B cell (primary cell): ENCODE data around the gene ZNF660. TPM values are rescaled to one million over a fixed set of nuclear protein-coding genes. Genes with fewer than 3 reads are reported as not detected.
"Not testable (repeated sequence)": the region's sequence is repeated elsewhere in the genome, so short reads cannot be mapped to it uniquely, and the experiment has no call there.

ENCODE experiments used
- ATAC-seq: fragments of 200-7000 bp; cut with Tn5 transposase; one replicate; pipeline ENCODE4 v1.10.0; 2021; ENCODE audit warnings: low read depth, mild to moderate bottlenecking, moderate number of reproducible peaks, moderate library complexity
- CTCF ChIA-PET: fragments of 350-600 bp; sonication (Branson Sonifier 250); formaldehyde crosslinking; loops from one replicate; lab custom pipeline; 2021; ENCODE audit warnings: antibody characterized with exemption, inconsistent platforms; lab: Charles Lee
- POLR2A ChIA-PET: fragments of 350-600 bp; sonication (Branson Sonifier 250); formaldehyde crosslinking; loops from one replicate; lab custom pipeline; 2021; ENCODE audit warnings: antibody characterized with exemption; lab: Charles Lee
- DNase-seq: peaks from one replicate; pipeline ENCODE4 v3.0.0; 2013
- H2AFZ ChIP-seq: 2 replicates; pipeline ENCODE4 v1.6.1; 2012; ENCODE audit warnings: mild to moderate bottlenecking, low read depth, low read length; ENCODE audit not compliant: insufficient read depth, poor library complexity, severe bottlenecking
- H3K27ac ChIP-seq, 2 donors: 1 replicate in 1 of 2; 2 replicates in 1 of 2; pipeline ENCODE4 v1.5.1; 2012 to 2013; ENCODE audit warnings: low read length in 2 of 2, mild to moderate bottlenecking in 2 of 2, moderate library complexity in 1 of 2
- H3K27me3 ChIP-seq, 4 experiments: fragments of 200-600 bp in 1 of 4; sonication (generic) in 1 of 4; replicated peaks in 1 of 4; 1 replicate in 2 of 4; 2 replicates in 2 of 4; pipeline versions ENCODE4 v1.6.1 to v1.7.0; 2013 to 2016; ENCODE audit warnings: low read length in 3 of 4, mild to moderate bottlenecking in 2 of 4, mixed read lengths in 1 of 4, moderate library complexity in 1 of 4; ENCODE audit not compliant: insufficient read depth in 4 of 4, control insufficient read depth in 3 of 4; ENCODE audit errors: control extremely low read depth in 1 of 4
- H3K36me3 ChIP-seq, 2 experiments: replicated peaks in 1 of 2; 1 replicate in 1 of 2; 2 replicates in 1 of 2; pipeline versions ENCODE4 v1.6.1 to v1.7.1; 2013; ENCODE audit warnings: low read length in 1 of 2; ENCODE audit not compliant: insufficient read depth in 2 of 2, control insufficient read depth in 1 of 2; ENCODE audit errors: control extremely low read depth in 1 of 2, extremely low read depth in 1 of 2
- H3K4me1 ChIP-seq, 2 donors: fragments of 200-600 bp in 1 of 2; sonication (generic) in 1 of 2; 1 replicate in 1 of 2; 2 replicates in 1 of 2; pipeline versions ENCODE4 v1.5.1 to v1.6.1; 2013 to 2017; ENCODE audit warnings: low read length in 2 of 2; ENCODE audit not compliant: control insufficient read depth in 2 of 2, insufficient read depth in 2 of 2
- H3K4me2 ChIP-seq: replicated peaks from 2 replicates; pipeline ENCODE3; 2012; ENCODE audit warnings: mild to moderate bottlenecking, low read depth, low read length; ENCODE audit not compliant: poor library complexity, severe bottlenecking
- H3K4me3 ChIP-seq, 5 experiments: fragments of 200-600 bp in 1 of 5; sonication (generic) in 1 of 5; 1 replicate in 3 of 5; 2 replicates in 2 of 5; pipeline versions ENCODE4 v1.5.1 to v1.7.0; 2011 to 2016; ENCODE audit warnings: low read length in 4 of 5, mild to moderate bottlenecking in 4 of 5, low read depth in 2 of 5, control low read depth in 1 of 5, moderate library complexity in 1 of 5; ENCODE audit not compliant: insufficient read depth in 1 of 5; ENCODE audit errors: control extremely low read depth in 1 of 5, extremely low read depth in 1 of 5
- H3K79me2 ChIP-seq: fragments of 200-600 bp; sonication (generic); one replicate; pipeline ENCODE4 v1.6.0; 2016; ENCODE audit warnings: low read length; ENCODE audit not compliant: control insufficient read depth, insufficient read depth
- H3K9ac ChIP-seq: fragments of 200-600 bp; sonication (generic); 2 replicates; pipeline ENCODE4 v1.6.1; 2017; ENCODE audit warnings: mild to moderate bottlenecking, low read length, moderate library complexity
- H3K9me3 ChIP-seq, 3 donors: one replicate each; pipeline versions ENCODE4 v1.6.1 to v1.7.1; 2013; ENCODE audit warnings: low read length in 2 of 3; ENCODE audit not compliant: control insufficient read depth in 2 of 3, insufficient read depth in 1 of 3; ENCODE audit errors: control extremely low read depth in 1 of 3
- H4K20me1 ChIP-seq: 2 replicates; pipeline ENCODE4 v1.6.0; 2012; ENCODE audit warnings: mild to moderate bottlenecking, low read length; ENCODE audit not compliant: insufficient read depth, control insufficient read depth, poor library complexity, severe bottlenecking
- H3K27ac Mint-ChIP-seq: one replicate; pipeline ENCODE4 v1.8.0; 2021; ENCODE audit warnings: mixed read lengths
- H3K27me3 Mint-ChIP-seq: one replicate; pipeline ENCODE4 v1.8.0; 2021; ENCODE audit warnings: mixed read lengths
- H3K4me1 Mint-ChIP-seq: one replicate; pipeline ENCODE4 v1.8.0; 2021; ENCODE audit warnings: mixed read lengths
- H3K4me3 Mint-ChIP-seq: one replicate; pipeline ENCODE4 v1.8.0; 2021; ENCODE audit warnings: mixed read lengths
- H3K9me3 Mint-ChIP-seq: one replicate; pipeline ENCODE4 v1.8.0; 2022; ENCODE audit warnings: mixed read lengths; ENCODE audit not compliant: insufficient read depth
- CTCF ChIP-seq: fragments of 200-600 bp; IDR thresholded peaks from one replicate; pipeline ENCODE4 v1.8.0; 2022; ENCODE audit warnings: antibody characterized with exemption, mild to moderate bottlenecking
- EZH2 ChIP-seq: IDR thresholded peaks from 2 replicates; pipeline ENCODE4 v1.6.1; 2012; ENCODE audit warnings: borderline replicate concordance, low read depth, mild to moderate bottlenecking, moderate library complexity, low read length; ENCODE audit not compliant: insufficient read depth, poor library complexity, severe bottlenecking
- WGBS: methylation state at CpG from one replicate; pipeline ENCODE4 v1.1.5; 2013; ENCODE audit warnings: missing lambda C conversion rate; ENCODE audit not compliant: insufficient coverage; 5-methylcytosine and 5-hydroxymethylcytosine counted together
- intact Hi-C: fragments of 100-400 bp; cut with micrococcal nuclease; formaldehyde crosslinking; loops from one replicate; pipeline ENCODE4 v1.10.0; 2022
- polyA plus RNA-seq: library from polyadenylated mRNA; depleted of rRNA; stranded (reverse); fragments of >200 nt; gene quantifications from 2 replicates; pipeline ENCODE4 v1.2.3, GENCODE V29; 2012
- total RNA-seq, 2 donors: library from RNA; stranded (reverse); fragments of 120-200 nt in 1 of 2; gene quantifications; 1 replicate in 1 of 2; 2 replicates in 1 of 2; pipeline versions ENCODE4 v1.2.3 to v1.2.4, GENCODE V29; 2013 to 2022

ZNF660 gene
- total and polyA plus RNA-seq, 2 donors (not counting 1 experiment from before 2014, with no cell fraction given) = 0.49 to 8.7 TPM

DNA sequence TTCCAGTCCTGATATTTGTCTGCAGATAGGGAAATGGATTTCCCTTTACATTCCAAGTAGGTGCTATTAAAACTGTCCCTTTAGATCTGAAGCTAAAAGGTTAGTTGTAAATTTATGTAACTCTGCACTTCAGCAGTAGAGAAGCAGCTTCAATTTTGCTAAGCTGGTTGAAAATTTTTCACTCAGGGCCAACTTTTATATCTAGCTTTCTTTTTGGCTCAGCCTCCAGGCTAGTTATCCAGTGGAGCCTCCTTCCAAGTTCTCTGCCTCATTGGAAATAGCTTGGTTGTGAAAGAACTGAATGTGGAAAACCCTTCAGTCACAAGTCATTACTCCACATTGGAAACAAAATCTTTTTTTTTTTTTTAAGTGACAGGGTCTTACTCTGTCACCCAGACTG, 8.2 kb upstream of the ZNF660 start:
- no peak overlapping the region for H3K27ac ChIP-seq
- ATAC-seq (no peak), DNase-seq (no peak)
- no peaks in the 10 kb centered on the region for H3K4me1 ChIP-seq
- intact Hi-C loops = no loop called here
- H3K27me3 Mint-ChIP-seq = no peaks in the 10 kb centered on the region
- TF ChIP-seq EZH2 (no peak), CTCF (no peak)
- H3K27ac Mint-ChIP-seq = no peak overlapping the region
- peaks cover 0 to 8% of the 10 kb centered on the region in 2 experiments for H3K36me3 ChIP-seq
- peaks cover 2 to 39% (median 9%) of the 10 kb centered on the region in 3 donors for H3K9me3 ChIP-seq
- H2AFZ ChIP-seq = no peak overlapping the region
- no peak overlapping the region for H3K9ac ChIP-seq
- no peaks in the 10 kb centered on the region for H3K79me2 ChIP-seq
- H3K9me3 Mint-ChIP-seq = peaks cover 12% of the 10 kb centered on the region
- no peaks in the 10 kb centered on the region for H3K4me1 Mint-ChIP-seq
- no peaks in the 10 kb centered on the region for H4K20me1 ChIP-seq
- no peak overlapping the region for H3K4me3 ChIP-seq
- ChIA-PET CTCF (no interaction called here), POLR2A (no interaction called here)
- H3K27me3 ChIP-seq = no peaks in the 10 kb centered on the region
- H3K4me2 ChIP-seq = no peak overlapping the region
- no peak overlapping the region for H3K4me3 Mint-ChIP-seq

- H3K79me2 ChIP-seq, H3K9ac ChIP-seq, H3K27me3 Mint-ChIP-seq, DNase-seq, H3K4me2 ChIP-seq, H3K27ac Mint-ChIP-seq, H2AFZ ChIP-seq, intact Hi-C loops, CTCF ChIA-PET, POLR2A ChIA-PET, ATAC-seq, H3K27ac ChIP-seq, H3K9me3 Mint-ChIP-seq, H3K4me1 ChIP-seq, H4K20me1 ChIP-seq, H3K4me1 Mint-ChIP-seq, H3K4me3 Mint-ChIP-seq, H3K4me3 ChIP-seq, H3K36me3 ChIP-seq, H3K27me3 ChIP-seq: not testable (repeated sequence)
- 95% methylated on average over 7 of the region's 11 CpGs for WGBS
- peaks cover 0 to 35% (median 4%) of the 10 kb centered on the region in 3 donors for H3K9me3 ChIP-seq
Measured at GRCh38 chr3:44577354-44577952, 7.3 kb upstream of the ZNF660 start.

DNA sequence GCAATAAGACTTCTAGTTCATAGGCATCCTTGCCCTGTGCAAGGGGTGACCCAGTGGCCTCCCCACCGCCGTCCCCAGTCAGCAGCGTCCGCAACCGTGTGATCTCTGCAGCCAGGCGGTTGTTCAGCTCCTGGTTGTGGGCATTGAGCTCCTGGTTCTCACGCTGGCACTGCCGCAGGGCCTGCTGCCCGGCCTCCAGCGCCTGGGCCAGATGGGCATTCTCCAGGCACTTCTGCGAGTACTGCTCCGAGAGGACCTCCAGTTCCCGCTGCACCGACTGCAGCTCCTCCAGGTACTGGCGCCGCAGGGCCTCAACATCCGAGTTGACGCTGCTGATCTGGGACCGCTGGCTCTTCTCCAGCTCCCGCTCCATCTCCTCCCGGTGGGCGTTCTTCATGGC, 6.4 kb upstream of the ZNF660 start:
- H4K20me1 ChIP-seq, CTCF ChIA-PET, H3K79me2 ChIP-seq, H3K4me1 ChIP-seq, H3K4me1 Mint-ChIP-seq, H3K4me3 Mint-ChIP-seq, H3K27me3 ChIP-seq, H3K27ac Mint-ChIP-seq, H3K4me3 ChIP-seq, intact Hi-C loops, H3K27me3 Mint-ChIP-seq, DNase-seq, H3K27ac ChIP-seq, H3K36me3 ChIP-seq, H2AFZ ChIP-seq, H3K4me2 ChIP-seq, POLR2A ChIA-PET, ATAC-seq, H3K9ac ChIP-seq, H3K9me3 Mint-ChIP-seq: not testable (repeated sequence)
- 97% methylated on average over 22 of the region's 22 CpGs for WGBS
- peaks cover 0 to 32% (median 0%) of the 10 kb centered on the region in 3 donors for H3K9me3 ChIP-seq
